ENCODE measurements around the gene C6orf141. TPM values are rescaled to one million over a fixed set of nuclear protein-coding genes. Genes with fewer than 3 reads are reported as not detected.
"Not testable (repeated sequence)": the region's sequence is repeated elsewhere in the genome, so short reads cannot be mapped to it uniquely, and the experiment has no call there.

C6orf141 gene
- total and polyA plus RNA-seq, 10 of the 15 experiments (the other 5 are each of a cell fraction or from before 2014, with no cell fraction given), result 0.05 to 0.19 TPM; not detected in 8

DNA sequence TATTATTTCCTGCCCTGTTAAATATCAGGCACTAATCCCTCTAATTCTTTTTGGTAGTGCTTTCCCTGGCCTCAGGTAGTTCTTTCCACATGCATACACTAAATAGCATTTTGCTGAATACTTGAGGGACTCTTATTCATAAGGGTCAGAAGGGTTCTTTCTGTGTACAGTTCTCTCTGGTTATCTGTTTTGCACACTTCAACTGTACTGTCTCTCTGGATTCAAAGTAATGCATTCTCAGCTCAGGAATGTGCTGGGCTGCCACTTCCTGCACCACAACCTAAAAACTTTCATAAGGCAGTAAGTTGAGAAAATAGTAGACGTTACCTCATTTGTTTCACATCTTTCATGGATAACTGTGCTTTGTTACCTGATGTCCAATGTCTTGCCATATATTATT lies 32.1 kb downstream of the C6orf141 start:
- Histone ChIP-seq H3K27me3 (replicated peaks in 1 of 2; ENCODE audit: control insufficient read depth in 2 of 2, insufficient read depth in 2 of 2, low read length in 1 of 2) (no peaks in the 10 kb centered on the region), H3K4me1 (ENCODE audit: control insufficient read depth, insufficient read depth, low read length) (no peaks in the 10 kb centered on the region), H3K4me2 (ENCODE audit: control insufficient read depth, insufficient read depth) (no peak overlapping the region), H3K79me2 (ENCODE audit: control insufficient read depth, insufficient read depth, low read length) (no peaks in the 10 kb centered on the region), H3K36me3 (ENCODE audit: control insufficient read depth in 2 of 2, insufficient read depth in 2 of 2, low read length in 1 of 2) (no peaks in the 10 kb centered on the region), H4K20me1 (ENCODE audit: control insufficient read depth, insufficient read depth) (no peaks in the 10 kb centered on the region), H3K27ac (ENCODE audit: control insufficient read depth, insufficient read depth) (no peak overlapping the region), H2AFZ (ENCODE audit: control insufficient read depth, low read depth, low read length) (no peak overlapping the region), H3K4me3 (no peak overlapping the region), H3K9ac (ENCODE audit: control insufficient read depth, insufficient read depth, low read length) (no peak overlapping the region), H3K9me3 (replicated peaks; ENCODE audit: control insufficient read depth, insufficient read depth, low read length) (no peaks in the 10 kb centered on the region; the same call in 2 of the 3 replicates)
- TF ChIP-seq IKZF1 (conservative IDR thresholded peaks at IDR 0.05), result no peak
- no peak for TF ChIP-seq TARDBP (IDR thresholded peaks at IDR 0.05; ENCODE audit: borderline replicate concordance)
- no peak for TF ChIP-seq ETV6 (conservative IDR thresholded peaks at IDR 0.05 in 1 of 2, IDR thresholded peaks at IDR 0.05 in 1 of 2; ENCODE audit: borderline replicate concordance in 1 of 2, low read depth in 1 of 2)
- no peak for TF ChIP-seq ZNF622 (IDR thresholded peaks at IDR 0.05)
- TF ChIP-seq MEF2B (IDR thresholded peaks at IDR 0.05; ENCODE audit: partially characterized antibody, poor library complexity, severe bottlenecking), result no peak
- no peak for TF ChIP-seq NFIC (IDR thresholded peaks at IDR 0.05; ENCODE audit: low read depth, low read length)
- TF ChIP-seq PAX5 (IDR thresholded peaks at IDR 0.05; ENCODE audit: borderline replicate concordance, low read depth, low read length), result no peak
- TF ChIP-seq ZNF274 (IDR thresholded peaks at IDR 0.05; ENCODE audit: insufficient read depth, insufficient read length), result no peak
- TF ChIP-seq SMARCA5 (IDR thresholded peaks at IDR 0.05), result no peak
- TF ChIP-seq YBX1 (IDR thresholded peaks at IDR 0.05), result no peak
- TF ChIP-seq SP1 (IDR thresholded peaks at IDR 0.05; ENCODE audit: low read depth, low read length), result no peak
- TF ChIP-seq CHD1 (IDR thresholded peaks at IDR 0.05; ENCODE audit: low read depth, low read length), result no peak
- TF ChIP-seq EZH2 (IDR thresholded peaks at IDR 0.05; ENCODE audit: borderline replicate concordance, control insufficient read depth, low read depth, low read length), result no peak
- no peak for TF ChIP-seq ASH2L (IDR thresholded peaks at IDR 0.05; ENCODE audit: borderline replicate concordance, low read depth)
- no peak for TF ChIP-seq JUNB (IDR thresholded peaks at IDR 0.05)
- no peak for TF ChIP-seq BACH1 (IDR thresholded peaks at IDR 0.05; ENCODE audit: borderline replicate concordance)
- TF ChIP-seq KAT2A (conservative IDR thresholded peaks at IDR 0.05; ENCODE audit: control insufficient read depth, low read depth, low read length), result no peak
- TF ChIP-seq STAT1 (conservative IDR thresholded peaks at IDR 0.05), result no peak
- BruUV-seq (replicated peaks), result no TSS peak
- ATAC-seq (no peak), DNase-seq (ENCODE audit: low read depth, low spot score) (no peak), FAIRE-seq (no peak)
- WGBS (ENCODE audit: insufficient coverage, insufficient replicate concordance, low lambda C conversion rate, missing lambda C conversion rate), result 7% methylated on average over 1 of the region's 1 CpG
- CTCF ChIA-PET, result no interaction called here
- intact Hi-C loops (cut with micrococcal nuclease; ENCODE audit: unreplicated experiment) (no loop called here), in situ Hi-C loops (cut with MboI) (no loop called here)
- POLR2A ChIA-PET, result no interaction called here
- SMC1A ChIA-PET (ENCODE audit: uncharacterized antibody, unreplicated experiment), result no interaction called here
- RAD21 ChIA-PET (ENCODE audit: unreplicated experiment), result no interaction called here

DNA sequence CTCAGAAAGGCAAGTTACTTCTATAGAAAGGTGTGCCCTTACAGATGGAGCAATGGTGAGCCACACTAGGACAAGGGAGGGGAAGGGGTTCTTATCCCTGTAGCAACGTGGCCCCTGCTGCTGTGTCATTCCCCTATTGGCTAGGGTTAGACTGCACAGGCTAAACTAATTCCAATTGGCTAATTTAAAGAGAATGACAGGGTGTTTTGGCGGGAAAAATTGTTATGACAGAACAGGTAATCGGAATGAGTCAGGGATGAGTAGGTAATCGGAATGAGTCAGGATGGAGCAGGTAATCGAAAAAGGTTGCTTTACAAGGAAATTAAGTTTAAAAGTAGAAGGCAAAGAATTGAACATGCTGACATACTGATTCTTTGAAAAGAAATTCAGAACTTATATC lies 36.8 kb downstream of the C6orf141 start:
- in situ Hi-C loops (cut with MboI); H3K4me3 ChIP-seq; ATAC-seq; FAIRE-seq; SMC1A ChIA-PET (ENCODE audit: uncharacterized antibody, unreplicated experiment); H3K79me2 ChIP-seq (ENCODE audit: control insufficient read depth, insufficient read depth, low read length); RAD21 ChIA-PET (ENCODE audit: unreplicated experiment); H3K9me3 ChIP-seq (replicated peaks; ENCODE audit: control insufficient read depth, insufficient read depth, low read length); H3K36me3 ChIP-seq (ENCODE audit: control insufficient read depth in 2 of 2, insufficient read depth in 2 of 2, low read length in 1 of 2); CTCF ChIA-PET; H3K9ac ChIP-seq (ENCODE audit: control insufficient read depth, insufficient read depth, low read length); H3K4me1 ChIP-seq (ENCODE audit: control insufficient read depth, insufficient read depth, low read length); H4K20me1 ChIP-seq (ENCODE audit: control insufficient read depth, insufficient read depth); H3K4me2 ChIP-seq (ENCODE audit: control insufficient read depth, insufficient read depth); intact Hi-C loops (cut with micrococcal nuclease; ENCODE audit: unreplicated experiment); H2AFZ ChIP-seq (ENCODE audit: control insufficient read depth, low read depth, low read length); H3K27ac ChIP-seq (ENCODE audit: control insufficient read depth, insufficient read depth); DNase-seq (ENCODE audit: low read depth, low spot score); BruUV-seq (replicated peaks); H3K27me3 ChIP-seq (replicated peaks in 1 of 2; ENCODE audit: control insufficient read depth in 2 of 2, insufficient read depth in 2 of 2, low read length in 1 of 2): not testable (repeated sequence)
- POLR2A ChIA-PET, result interaction anchor here (0.7 kb wide), 1 partner anchor 1362 kb away, joined by 3 read pairs; no protein-coding TSS in a partner anchor
- WGBS (ENCODE audit: insufficient coverage, insufficient replicate concordance, low lambda C conversion rate, missing lambda C conversion rate), result 58% methylated on average over 5 of the region's 5 CpGs
